ENCODE measurements around the gene SLC5A9.

DNA sequence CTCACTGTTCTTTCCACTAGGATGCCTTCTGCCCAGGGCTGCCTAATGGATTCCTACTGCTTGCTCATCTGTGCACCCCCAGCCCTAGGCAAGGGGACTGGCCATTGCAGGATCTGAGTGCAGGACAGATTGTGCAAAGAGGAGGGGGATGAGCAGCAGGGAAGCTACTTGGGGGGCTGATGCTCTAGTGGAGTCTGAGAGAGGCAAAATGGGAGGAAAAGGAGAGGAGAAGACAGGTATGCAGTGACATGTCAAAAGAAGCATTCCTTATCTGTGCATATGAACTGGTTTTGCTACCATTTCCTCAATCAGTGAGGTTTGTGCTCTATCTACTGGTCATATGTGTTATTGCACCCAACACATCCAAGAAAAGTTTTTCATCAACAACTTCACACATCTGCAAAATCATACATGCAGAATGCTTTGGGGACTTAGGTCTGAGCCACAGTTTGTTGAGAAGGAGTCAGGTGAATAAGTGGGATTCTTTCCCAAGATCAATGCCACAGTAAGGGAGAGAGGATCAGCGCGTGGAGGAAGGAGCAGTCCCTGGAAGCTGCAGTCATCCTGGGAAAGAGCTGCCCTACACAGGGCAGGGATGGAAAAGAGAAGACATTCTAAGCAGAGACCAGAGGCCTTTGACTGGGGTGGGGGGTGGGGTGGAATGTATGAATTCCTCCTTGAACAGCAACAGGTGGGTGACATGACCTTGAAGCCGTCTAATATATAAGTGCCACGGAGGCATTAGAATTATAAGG is 14.4 kb downstream of the SLC5A9 start:
- TF ChIP-seq ZNF343 (CRISPR knock-in tag; IDR thresholded peaks at IDR 0.05): no peak
- TF ChIP-seq ESRRA (CRISPR knock-in tag; IDR thresholded peaks at IDR 0.05; ENCODE audit: low read depth): no peak
- no peak for TF ChIP-seq TBP (CRISPR knock-in tag; IDR thresholded peaks at IDR 0.05)
- no peak for TF ChIP-seq TCF7L2 (IDR thresholded peaks at IDR 0.05; ENCODE audit: low read depth, low read length)
